ENCODE measurements around the gene IL11. TPM values are rescaled to one million over a fixed set of nuclear protein-coding genes. Genes with fewer than 3 reads are reported as not detected.
A peak's percentile ranks its signal among the peaks of the same experiment; 100 is the strongest.

IL11 gene
- total RNA-seq, 6 donors from 2014 or later: 0.20 to 0.34 TPM; not detected in 4

DNA sequence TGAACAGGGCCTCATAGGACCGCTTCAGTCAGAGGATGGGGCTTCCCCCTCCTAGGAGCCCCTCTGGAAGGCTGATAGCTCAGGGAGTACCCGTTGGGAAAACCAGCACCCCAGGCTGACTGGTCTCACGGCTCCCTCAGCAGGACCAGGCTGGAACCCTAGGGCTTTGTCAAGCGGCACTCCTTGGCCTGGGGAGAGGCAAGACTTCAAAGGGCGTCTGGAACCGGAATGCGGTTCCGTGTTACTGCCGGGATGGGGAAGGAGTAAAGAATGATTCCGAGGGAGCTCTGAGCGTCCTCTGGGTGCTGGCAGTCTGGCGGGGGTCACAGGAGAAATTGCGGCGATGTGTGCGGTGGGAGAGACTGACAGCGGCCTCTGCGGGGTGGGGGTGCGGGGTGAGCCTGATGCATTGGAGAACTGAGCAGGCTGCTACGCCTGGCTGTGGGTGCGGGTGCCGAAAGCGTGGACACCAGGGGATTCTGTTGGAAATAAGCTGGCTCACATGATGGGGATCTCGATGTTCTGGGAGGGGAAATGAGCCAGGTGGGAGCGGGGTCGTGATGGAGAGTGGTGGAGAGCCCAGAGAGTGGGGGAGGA lies 17.6 kb downstream of the IL11 start:
- no peak overlapping the region for H3K27ac ChIP-seq
- TF ChIP-seq EP300 (IDR thresholded peaks at IDR 0.05): no peak
- TF ChIP-seq POLR2AphosphoS5 (IDR thresholded peaks at IDR 0.05): no peak
- TF ChIP-seq, protein P1, sequence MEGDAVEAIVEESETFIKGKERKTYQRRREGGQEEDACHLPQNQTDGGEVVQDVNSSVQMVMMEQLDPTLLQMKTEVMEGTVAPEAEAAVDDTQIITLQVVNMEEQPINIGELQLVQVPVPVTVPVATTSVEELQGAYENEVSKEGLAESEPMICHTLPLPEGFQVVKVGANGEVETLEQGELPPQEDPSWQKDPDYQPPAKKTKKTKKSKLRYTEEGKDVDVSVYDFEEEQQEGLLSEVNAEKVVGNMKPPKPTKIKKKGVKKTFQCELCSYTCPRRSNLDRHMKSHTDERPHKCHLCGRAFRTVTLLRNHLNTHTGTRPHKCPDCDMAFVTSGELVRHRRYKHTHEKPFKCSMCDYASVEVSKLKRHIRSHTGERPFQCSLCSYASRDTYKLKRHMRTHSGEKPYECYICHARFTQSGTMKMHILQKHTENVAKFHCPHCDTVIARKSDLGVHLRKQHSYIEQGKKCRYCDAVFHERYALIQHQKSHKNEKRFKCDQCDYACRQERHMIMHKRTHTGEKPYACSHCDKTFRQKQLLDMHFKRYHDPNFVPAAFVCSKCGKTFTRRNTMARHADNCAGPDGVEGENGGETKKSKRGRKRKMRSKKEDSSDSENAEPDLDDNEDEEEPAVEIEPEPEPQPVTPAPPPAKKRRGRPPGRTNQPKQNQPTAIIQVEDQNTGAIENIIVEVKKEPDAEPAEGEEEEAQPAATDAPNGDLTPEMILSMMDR (IDR thresholded peaks at IDR 0.05): no peak
- no peak for TF ChIP-seq POLR2A (IDR thresholded peaks at IDR 0.05)
- DNase-seq (no peak), ATAC-seq (ENCODE audit: low FRiP score in 2 of 2) (no peak)
- H3K9me3 ChIP-seq: no peaks in the 10 kb centered on the region
- H3K36me3 ChIP-seq: no peaks in the 10 kb centered on the region
- H3K4me1 ChIP-seq: peaks cover 15 to 30% (median 20%) of the 10 kb centered on the region in 4 donors
- no peak overlapping the region for H3K4me3 ChIP-seq
- H3K27me3 ChIP-seq: peaks cover 2 to 36% (median 23%) of the 10 kb centered on the region in 4 donors
- WGBS, 2 donors: 65 to 67% methylated on average over 22 to 25 of the region's 25 CpGs

DNA sequence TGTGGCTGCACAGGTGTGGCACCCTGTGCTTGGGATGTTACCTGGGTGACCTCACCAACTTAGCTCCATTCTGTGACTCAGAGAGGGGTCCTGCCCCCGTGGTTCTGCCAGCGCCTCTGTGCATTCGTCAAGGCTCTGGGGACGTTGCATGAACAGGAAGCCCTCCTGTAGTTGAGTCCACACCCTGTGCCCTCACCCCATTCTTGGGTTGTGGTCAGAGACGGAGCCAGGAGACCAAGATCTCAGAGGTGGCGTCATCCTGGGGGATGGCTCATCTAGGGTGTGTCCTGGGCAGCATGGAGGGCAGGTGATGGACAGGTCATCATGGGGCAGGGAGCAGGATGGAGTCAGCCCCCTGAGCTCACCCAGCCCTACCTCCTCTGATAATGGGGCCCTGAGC lies 18.2 kb downstream of the IL11 start:
- Histone ChIP-seq H3K27ac (no peak overlapping the region), H3K4me1 (peaks cover 15 to 30% (median 20%) of the 10 kb centered on the region in 4 donors), H3K36me3 (peaks cover 0 to 5% (median 2%) of the 10 kb centered on the region in 4 donors), H3K4me3 (no peak overlapping the region), H3K9me3 (no peaks in the 10 kb centered on the region), H3K27me3 (peaks cover 2 to 36% (median 23%) of the 10 kb centered on the region in 4 donors)
- WGBS, 2 donors: 50 to 74% methylated on average over 4 to 6 of the region's 6 CpGs
- DNase-seq (no peak), ATAC-seq (ENCODE audit: low FRiP score in 2 of 2) (no peak)
- TF ChIP-seq POLR2AphosphoS5 (IDR thresholded peaks at IDR 0.05): no peak
- no peak for TF ChIP-seq EP300 (IDR thresholded peaks at IDR 0.05)
- no peak for TF ChIP-seq POLR2A (IDR thresholded peaks at IDR 0.05)
- TF ChIP-seq, protein P1 (IDR thresholded peaks at IDR 0.05): no peak

DNA sequence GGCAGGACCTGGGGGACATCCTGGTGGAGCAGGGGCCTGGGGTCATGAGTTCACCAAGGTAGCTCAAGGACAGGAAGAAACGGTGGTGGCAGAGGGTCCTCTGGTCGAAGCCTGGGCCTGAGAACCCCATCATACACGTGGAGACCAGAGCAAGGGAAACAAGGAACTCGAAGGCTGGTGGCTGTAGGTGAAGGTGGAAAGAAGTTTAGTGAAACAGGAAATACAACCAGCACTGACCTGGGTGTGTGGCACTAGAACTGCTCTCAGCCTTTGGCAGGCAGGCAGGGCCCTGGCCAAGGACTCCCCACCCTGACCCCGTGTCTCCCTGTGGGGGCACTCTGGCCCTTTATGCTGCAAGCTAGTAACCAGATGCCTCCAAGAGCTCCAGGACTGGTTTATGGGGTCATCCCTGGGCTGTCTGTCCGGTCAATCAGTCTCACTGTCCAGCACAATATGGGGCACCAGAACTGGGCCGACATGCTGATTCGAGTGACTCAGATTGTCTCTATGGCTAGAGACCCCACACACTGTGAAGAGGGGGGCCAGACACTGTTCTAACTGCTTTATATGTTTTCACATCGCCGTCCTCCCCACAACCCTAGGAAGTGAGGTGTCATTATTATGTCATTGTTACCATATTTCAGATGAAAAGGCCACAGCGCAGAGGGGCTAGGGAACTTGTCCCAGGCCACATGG lies 19.5 kb downstream of the IL11 start:
- Histone ChIP-seq H3K4me1 (peaks cover 15 to 30% (median 20%) of the 10 kb centered on the region in 4 donors), H3K4me3 (no peak overlapping the region), H3K27me3 (peaks cover 2 to 36% (median 23%) of the 10 kb centered on the region in 4 donors), H3K36me3 (peaks cover 0 to 13% (median 6%) of the 10 kb centered on the region in 4 donors), H3K27ac (no peak overlapping the region), H3K9me3 (no peaks in the 10 kb centered on the region)
- no peak for ATAC-seq (ENCODE audit: low FRiP score in 2 of 2)
- 64 to 67% methylated on average over 10 to 11 of the region's 11 CpGs for WGBS, 2 donors
- no peak for DNase-seq
- TF ChIP-seq, protein P1 (IDR thresholded peaks at IDR 0.05): no peak
- TF ChIP-seq EP300 (IDR thresholded peaks at IDR 0.05) (no peak), POLR2AphosphoS5 (IDR thresholded peaks at IDR 0.05) (no peak), POLR2A (IDR thresholded peaks at IDR 0.05) (no peak)

DNA sequence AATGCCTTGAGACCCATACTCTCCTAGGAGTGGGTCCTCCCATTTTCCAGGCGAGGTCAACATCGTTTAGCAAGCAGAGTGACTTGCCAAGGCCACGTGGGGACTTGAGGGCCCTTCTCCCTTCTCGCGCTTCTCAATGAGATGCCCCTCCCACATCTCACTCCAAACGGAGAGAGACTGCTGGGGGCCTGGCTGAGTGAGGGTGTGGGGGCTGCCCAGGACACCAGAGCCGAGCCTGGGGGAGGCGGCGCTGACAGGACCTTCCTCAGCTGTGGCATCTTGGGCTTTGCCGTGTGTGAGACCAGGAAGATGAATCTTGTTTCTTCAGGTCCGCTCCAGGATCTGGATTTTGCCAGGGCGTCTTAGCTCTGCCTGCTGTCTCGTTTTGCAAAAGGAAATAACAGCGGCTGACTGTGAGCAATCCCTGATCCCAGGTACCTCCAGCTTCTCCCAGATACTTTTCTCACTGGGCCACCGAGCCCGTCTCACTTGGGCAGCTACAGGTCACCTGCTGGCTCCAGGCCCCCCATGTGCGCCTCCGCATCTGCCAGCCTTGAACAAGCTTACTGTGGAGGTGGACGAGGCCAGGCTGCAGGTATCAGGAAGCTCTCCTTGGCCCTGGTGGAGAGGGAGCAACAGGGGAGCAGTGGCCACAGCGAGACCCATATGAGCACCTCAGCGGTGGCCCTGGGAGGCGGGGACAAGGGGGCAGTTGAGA lies 21.8 kb downstream of the IL11 start:
- H3K36me3 ChIP-seq: peaks cover 0 to 21% (median 9%) of the 10 kb centered on the region in 4 donors
- H3K9me3 ChIP-seq: no peaks in the 10 kb centered on the region
- H3K4me3 ChIP-seq: no peak overlapping the region
- 69 to 72% methylated on average over 12 to 22 of the region's 22 CpGs for WGBS, 2 donors
- no peak for TF ChIP-seq POLR2AphosphoS5 (IDR thresholded peaks at IDR 0.05)
- no peak for TF ChIP-seq EP300 (IDR thresholded peaks at IDR 0.05)
- TF ChIP-seq POLR2A (IDR thresholded peaks at IDR 0.05): no peak
- TF ChIP-seq, protein P1 (IDR thresholded peaks at IDR 0.05): no peak
- H3K4me1 ChIP-seq: peaks cover 4 to 15% (median 6%) of the 10 kb centered on the region in 4 donors
- peak in 1 of 2 donors; percentile 65 for DNase-seq
- no peak for ATAC-seq (ENCODE audit: low FRiP score in 2 of 2)
- no peak overlapping the region for H3K27ac ChIP-seq
- H3K27me3 ChIP-seq: peaks cover 0 to 18% (median 10%) of the 10 kb centered on the region in 4 donors
